Mucosa of rectum (tissue), 2 donors: ENCODE measurements around the gene KRTAP5-4.
"Not testable (repeated sequence)": the region's sequence is repeated elsewhere in the genome, so short reads cannot be mapped to it uniquely, and the experiment has no call there.

ENCODE experiments used
- H3K27ac ChIP-seq, 2 donors: one replicate each; pipeline ENCODE4 v1.7.0; 2013; ENCODE audit warnings: inconsistent platforms in 2 of 2, low read depth in 2 of 2, low read length in 2 of 2
- H3K27me3 ChIP-seq, 2 donors: one replicate each; pipeline ENCODE4 v1.7.0; 2013; ENCODE audit warnings: low read length in 2 of 2; ENCODE audit not compliant: control insufficient read depth in 2 of 2, insufficient read depth in 2 of 2
- H3K36me3 ChIP-seq, 2 donors: one replicate each; pipeline ENCODE4 v1.7.0; 2013; ENCODE audit warnings: low read length in 2 of 2; ENCODE audit not compliant: control insufficient read depth in 2 of 2, insufficient read depth in 2 of 2
- H3K4me1 ChIP-seq, 2 donors: one replicate each; pipeline ENCODE4 v1.7.0; 2013; ENCODE audit warnings: low read length in 2 of 2, mild to moderate bottlenecking in 1 of 2; ENCODE audit not compliant: control insufficient read depth in 2 of 2, insufficient read depth in 2 of 2
- H3K4me3 ChIP-seq, 2 donors: one replicate each; pipeline ENCODE4 v1.7.0; 2013; ENCODE audit warnings: low read length in 2 of 2
- H3K9ac ChIP-seq, 2 donors: one replicate each; pipeline ENCODE4 v1.7.0; 2013; ENCODE audit warnings: low read length in 2 of 2, low read depth in 1 of 2, mild to moderate bottlenecking in 1 of 2
- H3K9me3 ChIP-seq, 2 donors: one replicate each; pipeline ENCODE4 v1.7.0; 2013; ENCODE audit warnings: low read length in 2 of 2; ENCODE audit not compliant: control insufficient read depth in 2 of 2
- donor health status: healthy.
- donor health status: Normal muscosa, but diverticular disease.

Gene KRTAP5-4

DNA sequence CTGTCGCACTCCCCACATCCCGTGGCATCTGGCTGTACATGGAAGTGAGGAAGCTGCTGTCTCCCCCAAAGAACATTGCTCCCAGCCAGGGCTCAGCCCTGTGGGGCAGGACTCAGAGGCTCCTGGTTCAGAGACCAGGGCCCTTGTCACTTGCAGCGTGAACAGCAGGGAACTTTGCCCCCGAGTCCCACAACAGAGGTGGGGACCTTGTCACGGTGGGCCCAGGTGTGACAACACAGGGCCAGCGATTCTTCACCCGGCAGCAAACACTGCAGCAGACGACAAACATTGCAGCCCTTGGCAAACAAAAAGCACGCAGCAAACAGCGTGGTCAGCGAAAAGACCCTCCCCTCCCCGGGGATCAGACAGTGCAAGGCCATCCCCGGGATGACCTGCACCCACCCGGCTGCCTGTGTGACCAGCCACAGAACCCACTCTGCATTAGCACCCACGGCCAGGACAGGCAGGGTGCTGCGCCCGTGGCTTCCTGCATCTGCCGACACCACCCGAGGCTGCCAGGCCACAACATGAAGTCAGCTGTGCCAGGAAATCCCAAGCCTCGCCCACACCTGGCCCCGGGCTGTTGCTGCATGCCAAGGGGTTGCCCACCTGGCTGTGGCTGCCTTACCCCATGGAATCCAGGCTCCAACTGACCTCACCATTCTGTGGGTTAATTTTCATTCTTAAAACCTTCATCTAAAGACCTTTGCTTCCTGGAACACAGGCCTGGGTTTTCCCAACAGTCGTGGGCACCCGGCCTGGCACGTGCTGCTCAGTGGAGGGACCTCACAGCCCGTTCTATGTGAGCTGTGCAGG, 39.7 kb upstream of the KRTAP5-4 start:
- not testable (repeated sequence) for H3K4me1 ChIP-seq, H3K4me3 ChIP-seq, H3K36me3 ChIP-seq, H3K27ac ChIP-seq, H3K27me3 ChIP-seq, H3K9me3 ChIP-seq, H3K9ac ChIP-seq

DNA sequence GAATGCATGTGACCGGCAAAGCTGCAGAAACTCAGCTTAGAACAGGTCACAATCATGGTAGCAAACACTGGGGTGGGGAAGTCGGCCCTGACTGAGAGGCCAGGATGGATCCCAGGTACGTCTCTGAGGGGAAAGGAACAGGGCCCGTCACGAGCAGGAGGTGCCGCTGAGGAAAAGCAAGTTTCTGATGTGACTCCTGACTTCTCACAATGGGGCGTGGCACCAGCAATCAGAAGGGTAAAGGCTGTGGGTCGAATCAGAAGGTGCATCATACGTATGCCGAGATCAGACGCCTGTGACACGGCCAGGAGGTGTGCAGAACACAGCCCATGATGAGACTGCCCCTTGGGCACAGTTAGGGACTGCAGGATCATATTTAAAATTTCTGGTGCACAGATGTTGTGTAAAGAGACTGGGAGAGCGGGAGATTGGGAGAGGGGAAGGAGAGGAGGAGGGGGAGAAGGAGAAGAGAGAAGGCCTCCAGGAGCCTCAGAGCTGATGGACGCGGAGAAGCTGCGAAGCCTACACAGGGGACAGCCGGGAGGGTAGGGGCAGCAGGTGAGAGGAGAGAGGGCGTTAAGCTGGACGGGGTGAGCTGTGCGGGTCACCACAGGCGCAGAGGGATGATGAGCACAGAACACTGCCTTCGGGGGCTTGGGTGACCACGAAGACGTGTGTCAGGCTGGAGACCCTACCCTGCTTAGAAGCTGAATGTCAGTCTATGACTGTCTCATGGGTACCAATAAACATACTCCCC, 38.4 kb upstream of the KRTAP5-4 start:
- Histone ChIP-seq H3K27ac (no peak overlapping the region), H3K4me3 (no peak overlapping the region), H3K36me3 (no peaks in the 10 kb centered on the region), H3K4me1 (no peaks in the 10 kb centered on the region), H3K9ac (no peak overlapping the region), H3K27me3 (peaks cover 4 to 8% of the 10 kb centered on the region in 2 donors), H3K9me3 (no peaks in the 10 kb centered on the region)

- no peak overlapping the region for H3K4me3 ChIP-seq
- no peaks in the 10 kb centered on the region for H3K36me3 ChIP-seq
- H3K27me3 ChIP-seq, result peaks cover 4 to 8% of the 10 kb centered on the region in 2 donors
- no peak overlapping the region for H3K9ac ChIP-seq
- H3K4me1 ChIP-seq, result no peaks in the 10 kb centered on the region
- H3K9me3 ChIP-seq, result no peaks in the 10 kb centered on the region
- H3K27ac ChIP-seq, result no peak overlapping the region
Observed at GRCh38 chr11:1659506-1659905, 37.6 kb upstream of the KRTAP5-4 start.

GRCh38 chr11:1656670-1657069, 34.7 kb upstream of the KRTAP5-4 start:
- Histone ChIP-seq H3K9me3 (no peaks in the 10 kb centered on the region), H3K27me3 (peaks cover 4 to 8% of the 10 kb centered on the region in 2 donors), H3K36me3 (no peaks in the 10 kb centered on the region), H3K27ac (no peak overlapping the region), H3K9ac (no peak overlapping the region), H3K4me3 (no peak overlapping the region), H3K4me1 (no peaks in the 10 kb centered on the region)

DNA sequence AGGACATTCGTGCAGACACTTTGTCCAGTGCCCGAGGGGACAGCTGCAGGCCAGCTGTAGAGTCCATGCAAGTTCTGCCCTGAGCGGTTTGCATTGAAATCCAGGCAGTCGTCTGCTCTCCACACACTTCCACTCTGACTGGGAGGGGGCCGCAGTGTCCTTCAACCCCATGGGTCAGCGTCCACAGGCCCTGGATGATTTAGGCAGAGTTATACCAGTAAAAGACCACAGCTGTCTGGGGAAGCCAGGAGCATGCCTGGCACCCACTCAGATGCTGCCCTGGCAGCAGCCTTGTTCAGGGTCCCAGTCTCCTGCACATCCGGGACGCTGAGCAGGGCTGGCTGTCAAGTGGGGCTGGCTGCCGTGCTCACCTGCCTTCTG, 34.1 kb upstream of the KRTAP5-4 start:
- Histone ChIP-seq H3K27me3 (peaks cover 4 to 8% of the 10 kb centered on the region in 2 donors), H3K36me3 (no peaks in the 10 kb centered on the region), H3K9ac (no peak overlapping the region), H3K4me1 (no peaks in the 10 kb centered on the region), H3K9me3 (no peaks in the 10 kb centered on the region), H3K4me3 (no peak overlapping the region), H3K27ac (no peak overlapping the region)

- H3K4me1 ChIP-seq, result no peaks in the 10 kb centered on the region
- peaks cover 4 to 5% of the 10 kb centered on the region in 2 donors for H3K27me3 ChIP-seq
- no peak overlapping the region for H3K4me3 ChIP-seq
- no peak overlapping the region for H3K27ac ChIP-seq
- H3K9ac ChIP-seq, result no peak overlapping the region
- H3K9me3 ChIP-seq, result no peaks in the 10 kb centered on the region
- H3K36me3 ChIP-seq, result no peaks in the 10 kb centered on the region
Observed at GRCh38 chr11:1655168-1656060, 33.5 kb upstream of the KRTAP5-4 start.

- H3K27ac ChIP-seq, result no peak overlapping the region
- no peaks in the 10 kb centered on the region for H3K9me3 ChIP-seq
- no peak overlapping the region for H3K9ac ChIP-seq
- no peaks in the 10 kb centered on the region for H3K36me3 ChIP-seq
- no peaks in the 10 kb centered on the region for H3K27me3 ChIP-seq
- no peaks in the 10 kb centered on the region for H3K4me1 ChIP-seq
- no peak overlapping the region for H3K4me3 ChIP-seq
Observed at GRCh38 chr11:1654388-1655167, 32.6 kb upstream of the KRTAP5-4 start.

DNA sequence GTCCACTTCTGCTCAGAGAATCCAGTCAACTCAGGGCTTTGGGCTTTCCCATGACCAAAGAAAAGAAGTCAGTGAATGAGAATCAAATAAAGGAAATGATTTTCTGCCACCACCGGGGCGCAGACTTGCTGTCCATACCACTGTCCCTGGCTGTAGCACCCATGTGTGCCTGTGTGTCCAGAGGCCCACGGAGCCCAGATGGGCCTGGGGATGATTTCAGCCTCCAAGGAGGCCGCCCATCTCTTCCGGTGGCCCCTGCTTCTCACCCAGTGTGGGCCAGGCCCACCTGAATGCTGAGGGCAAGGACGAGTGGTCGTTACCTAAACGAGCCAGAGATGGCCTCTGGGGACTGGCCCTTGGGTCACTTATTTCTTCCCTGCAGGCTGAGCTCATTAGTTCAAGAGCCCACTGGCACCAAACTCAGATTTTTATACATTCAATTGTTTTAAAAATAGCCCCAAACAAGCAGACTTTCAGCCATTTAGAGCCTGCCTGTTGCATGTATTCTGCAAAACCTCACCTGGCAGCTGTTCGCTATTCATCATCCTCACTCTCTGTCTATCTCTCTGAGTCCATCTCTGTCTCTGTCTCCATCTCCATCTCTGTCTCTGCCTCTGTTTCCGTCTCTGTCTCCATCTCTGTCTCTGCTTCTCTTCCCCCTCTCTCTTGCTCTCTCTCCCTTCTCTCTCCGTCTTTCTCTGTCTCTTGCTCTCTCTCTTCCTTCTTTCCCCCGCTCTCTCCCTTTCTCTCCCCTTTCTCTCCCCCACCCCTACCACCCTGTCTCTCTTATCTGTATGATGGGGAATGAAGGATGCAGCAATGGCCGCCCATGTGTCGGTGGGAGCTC, 31.8 kb upstream of the KRTAP5-4 start:
- H3K4me3 ChIP-seq, result no peak overlapping the region
- H3K27me3 ChIP-seq, result no peaks in the 10 kb centered on the region
- H3K4me1 ChIP-seq, result no peaks in the 10 kb centered on the region
- H3K9ac ChIP-seq, result no peak overlapping the region
- no peak overlapping the region for H3K27ac ChIP-seq
- H3K9me3 ChIP-seq, result no peaks in the 10 kb centered on the region
- no peaks in the 10 kb centered on the region for H3K36me3 ChIP-seq
